ENCODE measurements around the gene HDX. TPM values are rescaled to one million over a fixed set of nuclear protein-coding genes. Genes with fewer than 3 reads are reported as not detected.
"Not testable (repeated sequence)": the region's sequence is repeated elsewhere in the genome, so short reads cannot be mapped to it uniquely, and the experiment has no call there.

The HDX gene, protein sequence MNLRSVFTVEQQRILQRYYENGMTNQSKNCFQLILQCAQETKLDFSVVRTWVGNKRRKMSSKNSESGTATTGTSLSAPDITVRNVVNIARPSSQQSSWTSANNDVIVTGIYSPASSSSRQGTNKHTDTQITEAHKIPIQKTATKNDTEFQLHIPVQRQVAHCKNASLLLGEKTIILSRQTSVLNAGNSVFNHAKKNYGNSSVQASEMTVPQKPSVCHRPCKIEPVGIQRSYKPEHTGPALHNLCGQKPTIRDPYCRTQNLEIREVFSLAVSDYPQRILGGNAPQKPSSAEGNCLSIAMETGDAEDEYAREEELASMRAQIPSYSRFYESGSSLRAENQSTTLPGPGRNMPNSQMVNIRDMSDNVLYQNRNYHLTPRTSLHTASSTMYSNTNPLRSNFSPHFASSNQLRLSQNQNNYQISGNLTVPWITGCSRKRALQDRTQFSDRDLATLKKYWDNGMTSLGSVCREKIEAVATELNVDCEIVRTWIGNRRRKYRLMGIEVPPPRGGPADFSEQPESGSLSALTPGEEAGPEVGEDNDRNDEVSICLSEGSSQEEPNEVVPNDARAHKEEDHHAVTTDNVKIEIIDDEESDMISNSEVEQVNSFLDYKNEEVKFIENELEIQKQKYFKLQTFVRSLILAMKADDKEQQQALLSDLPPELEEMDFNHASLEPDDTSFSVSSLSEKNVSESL
- 10.6 TPM for total RNA-seq (2013)
- 1 to 10 TPM; 2.1 to 3.9 (median 2.8) TPM for polyA plus RNA-seq
- polyA minus RNA-seq = 2.8 and 7.2 TPM in 2 replicates
- total RNA-seq = 8.8 to 17.3 (median 11.9) reads per million in 11 experiments

GRCh38 chrX:84501798-84502628 lies at the start of gene HDX:
TSS of gene HDX (minus strand) at chrX:84502453. CDS start at chrX:84475397, 27,056 bp downstream.
- TF ChIP-seq, protein P1, sequence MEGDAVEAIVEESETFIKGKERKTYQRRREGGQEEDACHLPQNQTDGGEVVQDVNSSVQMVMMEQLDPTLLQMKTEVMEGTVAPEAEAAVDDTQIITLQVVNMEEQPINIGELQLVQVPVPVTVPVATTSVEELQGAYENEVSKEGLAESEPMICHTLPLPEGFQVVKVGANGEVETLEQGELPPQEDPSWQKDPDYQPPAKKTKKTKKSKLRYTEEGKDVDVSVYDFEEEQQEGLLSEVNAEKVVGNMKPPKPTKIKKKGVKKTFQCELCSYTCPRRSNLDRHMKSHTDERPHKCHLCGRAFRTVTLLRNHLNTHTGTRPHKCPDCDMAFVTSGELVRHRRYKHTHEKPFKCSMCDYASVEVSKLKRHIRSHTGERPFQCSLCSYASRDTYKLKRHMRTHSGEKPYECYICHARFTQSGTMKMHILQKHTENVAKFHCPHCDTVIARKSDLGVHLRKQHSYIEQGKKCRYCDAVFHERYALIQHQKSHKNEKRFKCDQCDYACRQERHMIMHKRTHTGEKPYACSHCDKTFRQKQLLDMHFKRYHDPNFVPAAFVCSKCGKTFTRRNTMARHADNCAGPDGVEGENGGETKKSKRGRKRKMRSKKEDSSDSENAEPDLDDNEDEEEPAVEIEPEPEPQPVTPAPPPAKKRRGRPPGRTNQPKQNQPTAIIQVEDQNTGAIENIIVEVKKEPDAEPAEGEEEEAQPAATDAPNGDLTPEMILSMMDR (IDR thresholded peaks at IDR 0.05) = no peak
- 0% methylated on average over 15 of the region's 38 CpGs for WGBS (ENCODE audit: insufficient coverage)
- Histone ChIP-seq H3K9me3 (replicated peaks in 1 of 2; ENCODE audit: control insufficient read depth in 1 of 2, insufficient read depth in 1 of 2, low read length in 2 of 2) (no peaks in the 10 kb centered on the region), H3K36me3 (replicated peaks in 1 of 2; ENCODE audit: control insufficient read depth in 1 of 2, insufficient read depth in 2 of 2, low read length in 2 of 2) (no peaks in the 10 kb centered on the region), H2AFZ (ENCODE audit: insufficient read depth, low read depth, low read length, poor library complexity, severe bottlenecking) (peak within 1 kb of the TSS; percentile 72), H3K4me2 (replicated peaks; ENCODE audit: extremely low read depth, low read length, poor library complexity, severe bottlenecking) (peak within 1 kb of the TSS; percentile 69), H3K79me2 (ENCODE audit: insufficient read depth, low read length) (no peaks in the 10 kb centered on the region), H3K4me3 (replicated peaks in 1 of 3; ENCODE audit: low read depth in 2 of 3, low read length in 3 of 3) (peak within 1 kb of the TSS; percentile 59 to 78 (median 67)), H3K27me3 (ENCODE audit: control insufficient read depth in 2 of 2, insufficient read depth in 2 of 2, low read length in 2 of 2) (no peaks in the 10 kb centered on the region), H3K27ac (ENCODE audit: low read depth in 1 of 2, low read length in 2 of 2) (peak within 1 kb of the TSS; percentile 88 to 98), H3K9ac (ENCODE audit: insufficient read depth, low read length, poor library complexity, severe bottlenecking) (peak within 1 kb of the TSS; percentile 77), H4K20me1 (ENCODE audit: insufficient read depth, low read length) (no peaks in the 10 kb centered on the region), H3K4me1 (ENCODE audit: control insufficient read depth in 1 of 2, insufficient read depth in 2 of 2, low read length in 2 of 2) (peaks cover 0 to 6% of the 10 kb centered on the region in 2 donors)
- H3K4me1 Mint-ChIP-seq = peaks cover 15% of the 10 kb centered on the region
- peak within 1 kb of the TSS; percentile 93 to 98 (median 98) for H3K27ac Mint-ChIP-seq
- peak within 1 kb of the TSS; percentile 86 to 95 for H3K4me3 Mint-ChIP-seq
- peaks cover 0 to 3% (median 0%) of the 10 kb centered on the region in 7 donors for H3K9me3 Mint-ChIP-seq
- H3K27me3 Mint-ChIP-seq (ENCODE audit: low read depth in 3 of 3) = peaks cover 0 to 1% (median 0%) of the 10 kb centered on the region in 3 donors
- H3K36me3 Mint-ChIP-seq = peaks cover 0 to 6% of the 10 kb centered on the region in 2 donors
- DNase-seq = peak; percentile 79 to 84 (median 83)
- intact Hi-C loops (cut with micrococcal nuclease) = no loop called here

DNA sequence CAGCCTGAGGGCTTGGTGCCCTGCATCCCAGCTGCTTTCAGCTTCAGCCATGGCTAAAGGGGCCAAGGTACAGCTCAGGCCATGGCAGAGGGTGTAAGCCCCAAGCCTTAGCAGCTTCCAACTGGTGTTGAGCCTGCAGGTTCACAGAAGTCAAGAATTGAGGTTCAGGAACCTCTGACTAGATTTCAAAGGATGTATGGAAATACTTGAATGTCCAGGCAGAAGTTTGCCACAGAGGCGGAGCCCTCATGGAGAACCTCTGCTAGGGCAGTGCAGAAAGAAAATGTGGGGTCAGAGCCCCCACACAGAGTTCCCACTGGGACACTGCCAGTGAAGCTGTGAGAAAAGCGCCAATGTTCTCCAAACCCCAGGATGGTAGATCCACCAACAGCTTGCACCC lies 39.1 kb upstream of the HDX start:
- H4K20me1 ChIP-seq (ENCODE audit: insufficient read depth, low read length); H3K36me3 Mint-ChIP-seq; H3K27me3 Mint-ChIP-seq (ENCODE audit: low read depth in 3 of 3); H3K4me2 ChIP-seq (replicated peaks; ENCODE audit: extremely low read depth, low read length, poor library complexity, severe bottlenecking); H3K4me1 Mint-ChIP-seq; H3K27me3 ChIP-seq (ENCODE audit: control insufficient read depth in 2 of 2, insufficient read depth in 2 of 2, low read length in 2 of 2); H3K4me3 ChIP-seq (replicated peaks in 1 of 3; ENCODE audit: low read depth in 2 of 3, low read length in 3 of 3); H3K4me1 ChIP-seq (ENCODE audit: control insufficient read depth in 1 of 2, insufficient read depth in 2 of 2, low read length in 2 of 2); DNase-seq; H3K27ac Mint-ChIP-seq; H3K27ac ChIP-seq (ENCODE audit: low read depth in 1 of 2, low read length in 2 of 2); H3K36me3 ChIP-seq (replicated peaks in 1 of 2; ENCODE audit: control insufficient read depth in 1 of 2, insufficient read depth in 2 of 2, low read length in 2 of 2); H3K79me2 ChIP-seq (ENCODE audit: insufficient read depth, low read length); H3K4me3 Mint-ChIP-seq; H2AFZ ChIP-seq (ENCODE audit: insufficient read depth, low read depth, low read length, poor library complexity, severe bottlenecking); intact Hi-C loops (cut with micrococcal nuclease); H3K9ac ChIP-seq (ENCODE audit: insufficient read depth, low read length, poor library complexity, severe bottlenecking): not testable (repeated sequence)
- WGBS (ENCODE audit: insufficient coverage) = 100% methylated on average over 1 of the region's 2 CpGs
- peaks cover 6 to 23% (median 18%) of the 10 kb centered on the region in 7 donors for H3K9me3 Mint-ChIP-seq
- peaks cover 12 to 19% of the 10 kb centered on the region in 2 donors for H3K9me3 ChIP-seq (replicated peaks in 1 of 2; ENCODE audit: control insufficient read depth in 1 of 2, insufficient read depth in 1 of 2, low read length in 2 of 2)

- H3K27ac Mint-ChIP-seq; intact Hi-C loops (cut with micrococcal nuclease); H3K4me1 ChIP-seq (ENCODE audit: control insufficient read depth in 1 of 2, insufficient read depth in 2 of 2, low read length in 2 of 2); H3K4me3 ChIP-seq (replicated peaks in 1 of 3; ENCODE audit: low read depth in 2 of 3, low read length in 3 of 3); H3K36me3 Mint-ChIP-seq; H4K20me1 ChIP-seq (ENCODE audit: insufficient read depth, low read length); H3K4me2 ChIP-seq (replicated peaks; ENCODE audit: extremely low read depth, low read length, poor library complexity, severe bottlenecking); H3K27ac ChIP-seq (ENCODE audit: low read depth in 1 of 2, low read length in 2 of 2); H3K36me3 ChIP-seq (replicated peaks in 1 of 2; ENCODE audit: control insufficient read depth in 1 of 2, insufficient read depth in 2 of 2, low read length in 2 of 2); DNase-seq; H3K27me3 ChIP-seq (ENCODE audit: control insufficient read depth in 2 of 2, insufficient read depth in 2 of 2, low read length in 2 of 2); H3K4me3 Mint-ChIP-seq; H3K4me1 Mint-ChIP-seq; H3K27me3 Mint-ChIP-seq (ENCODE audit: low read depth in 3 of 3); H2AFZ ChIP-seq (ENCODE audit: insufficient read depth, low read depth, low read length, poor library complexity, severe bottlenecking); H3K9ac ChIP-seq (ENCODE audit: insufficient read depth, low read length, poor library complexity, severe bottlenecking); H3K79me2 ChIP-seq (ENCODE audit: insufficient read depth, low read length): not testable (repeated sequence)
- H3K9me3 Mint-ChIP-seq = peaks cover 6 to 22% (median 18%) of the 10 kb centered on the region in 7 donors
- peaks cover 12 to 19% of the 10 kb centered on the region in 2 donors for H3K9me3 ChIP-seq (replicated peaks in 1 of 2; ENCODE audit: control insufficient read depth in 1 of 2, insufficient read depth in 1 of 2, low read length in 2 of 2)
- no CpG with 5 or more reads among the region's 7 CpGs for WGBS (ENCODE audit: insufficient coverage)
Measured at GRCh38 chrX:84537627-84538026, 35.4 kb upstream of the HDX start.

Measured in CD14-positive monocyte (primary cell).